Left lung (tissue), 10 donors: ENCODE measurements around the gene NFIX. TPM values are rescaled to one million over a fixed set of nuclear protein-coding genes. Genes with fewer than 3 reads are reported as not detected.

Experiments
- ATAC-seq: fragments of 200-7000 bp; cut with Tn5 transposase; one replicate; pipeline ENCODE4 v1.9.1; 2020; ENCODE audit warnings: moderate library complexity
- DNase-seq, 4 donors: peaks; one replicate each; pipeline ENCODE4 v3.0.0-alpha.2; 2013 to 2020
- H3K27ac ChIP-seq, 2 donors: fragments of 200-600 bp; sonication (generic) in 1 of 2; one replicate each; pipeline versions ENCODE4 v1.5.0 to v1.8.0; 2020 to 2021
- H3K27me3 ChIP-seq, 2 donors: fragments of 200-600 bp; sonication (generic) in 1 of 2; one replicate each; pipeline versions ENCODE4 v1.5.0 to v1.8.0; 2020 to 2021
- H3K36me3 ChIP-seq, 2 donors: fragments of 200-600 bp; sonication (generic) in 1 of 2; one replicate each; pipeline versions ENCODE4 v1.5.0 to v1.8.0; 2020 to 2021
- H3K4me1 ChIP-seq, 2 donors: fragments of 200-600 bp; one replicate each; pipeline ENCODE4 v1.8.0; 2021
- H3K4me3 ChIP-seq, 2 donors: fragments of 200-600 bp; sonication (generic) in 1 of 2; one replicate each; pipeline versions ENCODE4 v1.5.0 to v1.8.0; 2020 to 2021; ENCODE audit warnings: mild to moderate bottlenecking in 1 of 2
- H3K9me3 ChIP-seq, 2 donors: fragments of 200-600 bp; sonication (generic) in 1 of 2; one replicate each; pipeline versions ENCODE4 v1.5.0 to v1.8.0; 2020 to 2021
- intact Hi-C, 2 donors: fragments of 100-400 bp; cut with DNase I; formaldehyde crosslinking; loops; one replicate each; pipeline versions ENCODE4 v1.11.2 to v1.14.2; 2022
- polyA plus RNA-seq, 6 donors: library from polyadenylated mRNA; unstranded; fragments of 120-200 nt; gene quantifications; one replicate each; pipeline ENCODE4 v1.2.1, GENCODE V29; 2013; ENCODE audit not compliant: insufficient read length in 6 of 6
- total RNA-seq, 2 donors: library from RNA; stranded (reverse); fragmentation: NEBNext Ultra II Directional; extraction: Animal tissue kit (Norgen Biotek cat#: 25700); gene quantifications; one replicate each; pipeline ENCODE4 v1.2.1, GENCODE V29; 2021
- TF ChIP-seq, protein P1 (sequence below), 2 donors: fragments of 200-600 bp; sonication (generic) in 1 of 2; IDR thresholded peaks; one replicate each; pipeline versions ENCODE4 v1.5.0 to v1.8.0; 2021; ENCODE audit warnings: antibody characterized with exemption in 2 of 2
- donor health status: DM: no; HTN: yes; CAD: no.
- donor health status: DM: no; HTN: no; CAD: no.

The NFIX gene
- total and polyA plus RNA-seq, 8 donors = 92.6 to 237 (median 123) TPM

DNA sequence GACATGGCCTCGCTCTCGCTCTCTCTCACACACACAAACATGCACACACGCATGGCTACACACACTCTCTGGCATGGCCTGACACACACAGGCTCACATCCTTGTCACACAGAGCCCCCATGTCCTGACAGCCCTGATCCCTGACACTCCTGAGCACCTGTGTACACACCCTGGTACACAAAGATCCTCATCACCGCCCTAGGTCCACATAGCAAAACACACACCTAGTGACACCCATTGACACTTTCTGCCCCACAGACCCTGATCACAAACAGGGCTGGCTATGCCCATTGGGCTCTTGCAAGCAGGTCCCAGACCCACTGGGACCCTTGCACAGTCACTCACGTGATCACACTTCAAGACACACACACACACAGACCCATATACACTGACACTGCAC is 4.0 kb upstream of the NFIX start:
- intact Hi-C loops = loop anchor here in 1 of 2 donors (10.0 kb wide), 1 partner anchor 64 kb away; no protein-coding TSS in a partner anchor
- TF ChIP-seq, protein P1, sequence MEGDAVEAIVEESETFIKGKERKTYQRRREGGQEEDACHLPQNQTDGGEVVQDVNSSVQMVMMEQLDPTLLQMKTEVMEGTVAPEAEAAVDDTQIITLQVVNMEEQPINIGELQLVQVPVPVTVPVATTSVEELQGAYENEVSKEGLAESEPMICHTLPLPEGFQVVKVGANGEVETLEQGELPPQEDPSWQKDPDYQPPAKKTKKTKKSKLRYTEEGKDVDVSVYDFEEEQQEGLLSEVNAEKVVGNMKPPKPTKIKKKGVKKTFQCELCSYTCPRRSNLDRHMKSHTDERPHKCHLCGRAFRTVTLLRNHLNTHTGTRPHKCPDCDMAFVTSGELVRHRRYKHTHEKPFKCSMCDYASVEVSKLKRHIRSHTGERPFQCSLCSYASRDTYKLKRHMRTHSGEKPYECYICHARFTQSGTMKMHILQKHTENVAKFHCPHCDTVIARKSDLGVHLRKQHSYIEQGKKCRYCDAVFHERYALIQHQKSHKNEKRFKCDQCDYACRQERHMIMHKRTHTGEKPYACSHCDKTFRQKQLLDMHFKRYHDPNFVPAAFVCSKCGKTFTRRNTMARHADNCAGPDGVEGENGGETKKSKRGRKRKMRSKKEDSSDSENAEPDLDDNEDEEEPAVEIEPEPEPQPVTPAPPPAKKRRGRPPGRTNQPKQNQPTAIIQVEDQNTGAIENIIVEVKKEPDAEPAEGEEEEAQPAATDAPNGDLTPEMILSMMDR (IDR thresholded peaks at IDR 0.05) = no peak
- DNase-seq = no peak
- H3K27me3 ChIP-seq = peaks cover 0 to 12% of the 10 kb centered on the region in 2 donors
- H3K9me3 ChIP-seq = no peaks in the 10 kb centered on the region
- no peak overlapping the region for H3K27ac ChIP-seq
- H3K4me3 ChIP-seq = no peak overlapping the region
- ATAC-seq = no peak
- peaks cover 3 to 4% of the 10 kb centered on the region in 2 donors for H3K4me1 ChIP-seq
- no peaks in the 10 kb centered on the region for H3K36me3 ChIP-seq

DNA sequence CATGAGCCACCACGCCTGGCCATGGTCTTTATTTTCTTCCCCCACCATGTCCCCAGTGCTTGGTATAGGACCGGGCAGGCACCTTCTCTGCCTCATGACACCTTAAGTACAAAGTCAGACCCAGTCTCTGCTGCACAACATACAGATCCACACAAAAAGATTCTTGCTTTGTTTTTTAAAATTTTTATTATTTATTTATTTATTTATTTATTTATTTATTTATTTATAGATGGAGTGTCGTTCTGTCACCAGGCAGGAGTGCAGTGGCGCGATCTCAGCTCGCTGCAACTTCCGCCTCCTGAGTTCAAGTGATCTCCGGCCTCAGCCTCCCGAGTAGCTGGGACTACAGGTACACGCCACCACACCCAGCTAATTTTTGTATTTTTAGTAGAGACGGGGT is 2.5 kb upstream of the NFIX start:
- ATAC-seq (no peak), DNase-seq (no peak)
- no peaks in the 10 kb centered on the region for H3K9me3 ChIP-seq
- TF ChIP-seq, protein P1 (IDR thresholded peaks at IDR 0.05) = no peak
- H3K4me1 ChIP-seq = peaks cover 8 to 19% of the 10 kb centered on the region in 2 donors
- no peak overlapping the region for H3K27ac ChIP-seq
- peaks cover 0 to 23% of the 10 kb centered on the region in 2 donors for H3K27me3 ChIP-seq
- no peaks in the 10 kb centered on the region for H3K36me3 ChIP-seq
- intact Hi-C loops = loop anchor here in 1 of 2 donors (10.0 kb wide), 1 partner anchor 62 kb away; no protein-coding TSS in a partner anchor
- H3K4me3 ChIP-seq = no peak overlapping the region

- Histone ChIP-seq H3K27me3 (peaks cover 0 to 23% of the 10 kb centered on the region in 2 donors), H3K9me3 (no peaks in the 10 kb centered on the region), H3K4me3 (no peak overlapping the region), H3K4me1 (peaks cover 8 to 26% of the 10 kb centered on the region in 2 donors), H3K27ac (no peak overlapping the region), H3K36me3 (no peaks in the 10 kb centered on the region)
- ATAC-seq (no peak), DNase-seq (no peak)
- intact Hi-C loops = loop anchor here in 1 of 2 donors (10.0 kb wide), 1 partner anchor 61 kb away; no protein-coding TSS in a partner anchor
- TF ChIP-seq, protein P1 (IDR thresholded peaks at IDR 0.05) = no peak
Measured at GRCh38 chr19:12993562-12993961, 1.7 kb upstream of the NFIX start.

- TF ChIP-seq, protein P1 (IDR thresholded peaks at IDR 0.05) = no peak
- H3K4me3 ChIP-seq = peak overlapping the region; percentile 61 to 63
- DNase-seq (no peak), ATAC-seq (peak; percentile 9)
- peak overlapping the region; percentile 81 to 84 for H3K27ac ChIP-seq
- no peaks in the 10 kb centered on the region for H3K9me3 ChIP-seq
- H3K4me1 ChIP-seq = peaks cover 14 to 29% of the 10 kb centered on the region in 2 donors
- peaks cover 0 to 23% of the 10 kb centered on the region in 2 donors for H3K27me3 ChIP-seq
- peaks cover 0 to 4% of the 10 kb centered on the region in 2 donors for H3K36me3 ChIP-seq
- intact Hi-C loops = loop anchor here in 1 of 2 donors (10.0 kb wide), 1 partner anchor 59 kb away; no protein-coding TSS in a partner anchor
Measured at GRCh38 chr19:12995596-12996405, 526 bp downstream of the NFIX start.
